ENCODE results near the gene RIOX2.
A peak's percentile ranks its signal among the peaks of the same experiment; 100 is the strongest.

Gene RIOX2

GRCh38 chr3:97940034-97940433, 32.2 kb downstream of the RIOX2 start:
- in situ Hi-C loops (cut with HindIII; ENCODE audit: low pct_unique_long_range_greater_than_20kb, low sequenced_read_pairs), result no loop called here
- no peak for TF ChIP-seq JUND (IDR thresholded peaks at IDR 0.05; ENCODE audit: low read depth)
- peak; percentile 16 to 61 for DNase-seq (ENCODE audit: low read depth in 1 of 2, low spot score in 1 of 2)

- TF ChIP-seq JUND (IDR thresholded peaks at IDR 0.05; ENCODE audit: low read depth), result no peak
- in situ Hi-C loops (cut with HindIII; ENCODE audit: low pct_unique_long_range_greater_than_20kb, low sequenced_read_pairs), result no loop called here
- DNase-seq (ENCODE audit: low read depth in 1 of 2, low spot score in 1 of 2), result no peak
Observed at GRCh38 chr3:97939401-97939800, 32.8 kb downstream of the RIOX2 start.

- no peak for TF ChIP-seq JUND (IDR thresholded peaks at IDR 0.05; ENCODE audit: low read depth)
- DNase-seq (ENCODE audit: low read depth in 1 of 2, low spot score in 1 of 2), result no peak
- in situ Hi-C loops (cut with HindIII; ENCODE audit: low pct_unique_long_range_greater_than_20kb, low sequenced_read_pairs), result no loop called here
Observed at GRCh38 chr3:97938444-97938843, 33.8 kb downstream of the RIOX2 start.

GRCh38 chr3:97937205-97937604, 35.0 kb downstream of the RIOX2 start:
- DNase-seq (ENCODE audit: low read depth in 1 of 2, low spot score in 1 of 2), result no peak
- TF ChIP-seq JUND (IDR thresholded peaks at IDR 0.05; ENCODE audit: low read depth), result no peak
- in situ Hi-C loops (cut with HindIII; ENCODE audit: low pct_unique_long_range_greater_than_20kb, low sequenced_read_pairs), result no loop called here

GRCh38 chr3:97935842-97936241, 36.4 kb downstream of the RIOX2 start:
- no peak for DNase-seq (ENCODE audit: low read depth in 1 of 2, low spot score in 1 of 2)
- TF ChIP-seq JUND (IDR thresholded peaks at IDR 0.05; ENCODE audit: low read depth), result no peak
- in situ Hi-C loops (cut with HindIII; ENCODE audit: low pct_unique_long_range_greater_than_20kb, low sequenced_read_pairs), result no loop called here

- TF ChIP-seq JUND (IDR thresholded peaks at IDR 0.05; ENCODE audit: low read depth), result no peak
- in situ Hi-C loops (cut with HindIII; ENCODE audit: low pct_unique_long_range_greater_than_20kb, low sequenced_read_pairs), result no loop called here
- DNase-seq (ENCODE audit: low read depth in 1 of 2, low spot score in 1 of 2), result no peak
Observed at GRCh38 chr3:97934980-97935695, 37.1 kb downstream of the RIOX2 start.

- in situ Hi-C loops (cut with HindIII; ENCODE audit: low pct_unique_long_range_greater_than_20kb, low sequenced_read_pairs), result no loop called here
- TF ChIP-seq JUND (IDR thresholded peaks at IDR 0.05; ENCODE audit: low read depth), result no peak
- no peak for DNase-seq (ENCODE audit: low read depth in 1 of 2, low spot score in 1 of 2)
Observed at GRCh38 chr3:97932387-97932801, 39.8 kb downstream of the RIOX2 start.

GRCh38 chr3:97931218-97931617, 41.0 kb downstream of the RIOX2 start:
- DNase-seq (ENCODE audit: low read depth in 1 of 2, low spot score in 1 of 2), result no peak
- no peak for TF ChIP-seq JUND (IDR thresholded peaks at IDR 0.05; ENCODE audit: low read depth)
- in situ Hi-C loops (cut with HindIII; ENCODE audit: low pct_unique_long_range_greater_than_20kb, low sequenced_read_pairs), result no loop called here

- TF ChIP-seq JUND (IDR thresholded peaks at IDR 0.05; ENCODE audit: low read depth), result no peak
- DNase-seq (ENCODE audit: low read depth in 1 of 2, low spot score in 1 of 2), result no peak
- in situ Hi-C loops (cut with HindIII; ENCODE audit: low pct_unique_long_range_greater_than_20kb, low sequenced_read_pairs), result no loop called here
Observed at GRCh38 chr3:97930018-97930417, 42.2 kb downstream of the RIOX2 start.

- no peak for TF ChIP-seq JUND (IDR thresholded peaks at IDR 0.05; ENCODE audit: low read depth)
- in situ Hi-C loops (cut with HindIII; ENCODE audit: low pct_unique_long_range_greater_than_20kb, low sequenced_read_pairs), result no loop called here
- no peak for DNase-seq (ENCODE audit: low read depth in 1 of 2, low spot score in 1 of 2)
Observed at GRCh38 chr3:97928986-97929385, 43.2 kb downstream of the RIOX2 start.

- TF ChIP-seq JUND (IDR thresholded peaks at IDR 0.05; ENCODE audit: low read depth), result peak; percentile 98
- in situ Hi-C loops (cut with HindIII; ENCODE audit: low pct_unique_long_range_greater_than_20kb, low sequenced_read_pairs), result no loop called here
- DNase-seq (ENCODE audit: low read depth in 1 of 2, low spot score in 1 of 2), result peak in 1 of 2 experiments; percentile 83
Observed at GRCh38 chr3:97927704-97928103, 44.5 kb downstream of the RIOX2 start.

GRCh38 chr3:97917813-97918536, 54.3 kb downstream of the RIOX2 start:
- no peak for TF ChIP-seq JUND (IDR thresholded peaks at IDR 0.05; ENCODE audit: low read depth)
- peak in 1 of 2 experiments; percentile 20 for DNase-seq (ENCODE audit: low read depth in 1 of 2, low spot score in 1 of 2)
- in situ Hi-C loops (cut with HindIII; ENCODE audit: low pct_unique_long_range_greater_than_20kb, low sequenced_read_pairs), result no loop called here

- in situ Hi-C loops (cut with HindIII; ENCODE audit: low pct_unique_long_range_greater_than_20kb, low sequenced_read_pairs), result no loop called here
- no peak for DNase-seq (ENCODE audit: low read depth in 1 of 2, low spot score in 1 of 2)
- TF ChIP-seq JUND (IDR thresholded peaks at IDR 0.05; ENCODE audit: low read depth), result no peak
Observed at GRCh38 chr3:97916576-97916975, 55.7 kb downstream of the RIOX2 start.
